A673 (cell line): ENCODE data around the gene GPM6B.

Source experiments
- EZH2 ChIP-seq: fragments of 200-600 bp; sonication (generic); IDR thresholded peaks from 2 replicates; pipeline ENCODE4 v1.6.1; 2017; ENCODE audit warnings: borderline replicate concordance, low read depth, mild to moderate bottlenecking, mixed read lengths, antibody characterized with exemption, low read length; ENCODE audit not compliant: poor library complexity, severe bottlenecking
- TF ChIP-seq, protein P1 (sequence below): fragments of 300-800, 200-600 bp; sonication (generic); conservative IDR thresholded peaks from 2 replicates; pipeline ENCODE4 v1.5.1; 2017; ENCODE audit warnings: low read depth, mild to moderate bottlenecking, antibody characterized with exemption, low read length, moderate library complexity, mixed read lengths

DNA sequence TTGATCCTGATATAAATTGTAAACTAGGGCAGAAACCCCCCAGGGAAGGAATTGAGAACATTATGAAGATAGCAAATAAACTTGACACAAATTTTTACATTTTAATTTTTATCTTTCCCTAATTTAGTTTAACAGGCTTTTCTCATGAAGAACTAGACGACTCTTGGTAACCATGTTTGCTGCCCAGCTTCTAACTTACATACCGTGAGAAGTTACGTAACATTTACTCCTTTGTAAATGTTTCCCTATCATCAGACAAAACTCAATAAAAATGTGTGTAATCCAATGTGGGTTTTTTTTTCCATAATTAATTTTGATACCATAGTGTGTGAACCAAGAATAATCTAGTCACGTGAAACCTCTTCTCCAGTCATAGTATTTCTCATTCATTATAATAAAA lies 48.0 kb downstream of the GPM6B start:
- TF ChIP-seq, protein P1, sequence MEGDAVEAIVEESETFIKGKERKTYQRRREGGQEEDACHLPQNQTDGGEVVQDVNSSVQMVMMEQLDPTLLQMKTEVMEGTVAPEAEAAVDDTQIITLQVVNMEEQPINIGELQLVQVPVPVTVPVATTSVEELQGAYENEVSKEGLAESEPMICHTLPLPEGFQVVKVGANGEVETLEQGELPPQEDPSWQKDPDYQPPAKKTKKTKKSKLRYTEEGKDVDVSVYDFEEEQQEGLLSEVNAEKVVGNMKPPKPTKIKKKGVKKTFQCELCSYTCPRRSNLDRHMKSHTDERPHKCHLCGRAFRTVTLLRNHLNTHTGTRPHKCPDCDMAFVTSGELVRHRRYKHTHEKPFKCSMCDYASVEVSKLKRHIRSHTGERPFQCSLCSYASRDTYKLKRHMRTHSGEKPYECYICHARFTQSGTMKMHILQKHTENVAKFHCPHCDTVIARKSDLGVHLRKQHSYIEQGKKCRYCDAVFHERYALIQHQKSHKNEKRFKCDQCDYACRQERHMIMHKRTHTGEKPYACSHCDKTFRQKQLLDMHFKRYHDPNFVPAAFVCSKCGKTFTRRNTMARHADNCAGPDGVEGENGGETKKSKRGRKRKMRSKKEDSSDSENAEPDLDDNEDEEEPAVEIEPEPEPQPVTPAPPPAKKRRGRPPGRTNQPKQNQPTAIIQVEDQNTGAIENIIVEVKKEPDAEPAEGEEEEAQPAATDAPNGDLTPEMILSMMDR, result no peak
- TF ChIP-seq EZH2, result no peak
